Breast epithelium (tissue), 4 donors: ENCODE data around the gene S1PR3. TPM values are rescaled to one million over a fixed set of nuclear protein-coding genes. Genes with fewer than 3 reads are reported as not detected.

Experiments
- DNase-seq, 2 donors: peaks; one replicate each; pipeline ENCODE4 v3.0.0-alpha.2; 2019; ENCODE audit warnings: low spot score in 2 of 2
- H3K27ac ChIP-seq, 2 donors: fragments of 200-600 bp; sonication (generic) in 1 of 2; one replicate each; pipeline ENCODE4 v1.5.1; 2016 to 2019; ENCODE audit warnings: mild to moderate bottlenecking in 1 of 2
- H3K27me3 ChIP-seq, 2 donors: fragments of 200-600 bp; sonication (generic) in 1 of 2; one replicate each; pipeline versions ENCODE4 v1.5.1 to v1.6.0; 2017 to 2019; ENCODE audit warnings: control low read depth in 1 of 2, mild to moderate bottlenecking in 1 of 2
- H3K36me3 ChIP-seq: fragments of 200-600 bp; one replicate; pipeline ENCODE4 v1.5.1; 2019
- H3K4me1 ChIP-seq, 2 donors: fragments of 200-600 bp; sonication (generic); one replicate each; pipeline ENCODE4 v1.5.1; 2016 to 2019; ENCODE audit warnings: control low read depth in 1 of 2
- H3K4me3 ChIP-seq, 3 donors: fragments of 200-600 bp; sonication (generic); 1 replicate in 2 of 3; 2 replicates in 1 of 3; pipeline ENCODE4 v1.5.1; 2016 to 2019; ENCODE audit warnings: mild to moderate bottlenecking in 3 of 3, moderate library complexity in 2 of 3
- H3K9me3 ChIP-seq, 2 donors: fragments of 200-600 bp; sonication (generic) in 1 of 2; one replicate each; pipeline ENCODE4 v1.5.1; 2016 to 2019; ENCODE audit warnings: control low read depth in 1 of 2
- CTCF ChIP-seq, 3 donors: fragments of 450-650 bp; IDR thresholded peaks; one replicate each; pipeline ENCODE4 v1.5.1; 2016 to 2017; ENCODE audit warnings: antibody characterized with exemption in 3 of 3, mild to moderate bottlenecking in 3 of 3, moderate library complexity in 3 of 3
- POLR2A ChIP-seq: fragments of 450-650 bp; IDR thresholded peaks from one replicate; pipeline ENCODE4 v1.6.1; 2016; ENCODE audit warnings: antibody characterized with exemption, mild to moderate bottlenecking, moderate library complexity
- POLR2AphosphoS5 ChIP-seq, 3 donors: sonication (generic); formaldehyde crosslinking; IDR thresholded peaks; one replicate each; pipeline ENCODE4 v1.6.1; 2017; ENCODE audit warnings: antibody characterized with exemption in 3 of 3
- intact Hi-C: fragments of 100-400 bp; cut with DNase I; formaldehyde crosslinking; loops from one replicate; pipeline ENCODE4 v1.15.1; 2023; ENCODE audit warnings: low total_unique reads
- total RNA-seq, 3 donors: library from RNA; depleted of rRNA; stranded (reverse); fragments of >200 nt; gene quantifications; one replicate each; pipeline ENCODE4 v1.1.0, GENCODE V29; 2016

S1PR3 gene
- total RNA-seq, 3 donors from 2014 or later, result 16.6 to 27.7 (median 18.7) TPM

- Histone ChIP-seq H3K36me3 (no peaks in the 10 kb centered on the region), H3K27ac (no peak overlapping the region), H3K4me3 (no peak overlapping the region), H3K9me3 (peaks cover 0 to 14% of the 10 kb centered on the region in 2 donors), H3K27me3 (no peaks in the 10 kb centered on the region), H3K4me1 (peaks cover 0 to 6% of the 10 kb centered on the region in 2 donors)
- TF ChIP-seq POLR2A, result no peak
- no peak for TF ChIP-seq POLR2AphosphoS5 (IDR thresholded peaks at IDR 0.05)
- TF ChIP-seq CTCF (IDR thresholded peaks at IDR 0.05), result no peak
- DNase-seq, result no peak
- intact Hi-C loops, result no loop called here
These were observed 34.3 kb downstream of the S1PR3 start for GRCh38 chr9:89025553-89025952.

GRCh38 chr9:89026876-89027275, 35.6 kb downstream of the S1PR3 start:
- Histone ChIP-seq H3K9me3 (peaks cover 0 to 14% of the 10 kb centered on the region in 2 donors), H3K4me1 (peaks cover 0 to 6% of the 10 kb centered on the region in 2 donors), H3K4me3 (no peak overlapping the region), H3K27me3 (no peaks in the 10 kb centered on the region), H3K27ac (peak overlapping the region in 1 of 2 donors; percentile 30), H3K36me3 (no peaks in the 10 kb centered on the region)
- intact Hi-C loops, result no loop called here
- DNase-seq, result no peak
- TF ChIP-seq POLR2A, result no peak
- no peak for TF ChIP-seq POLR2AphosphoS5 (IDR thresholded peaks at IDR 0.05)
- TF ChIP-seq CTCF (IDR thresholded peaks at IDR 0.05), result no peak

- TF ChIP-seq POLR2AphosphoS5 (IDR thresholded peaks at IDR 0.05), result no peak
- TF ChIP-seq CTCF (IDR thresholded peaks at IDR 0.05), result no peak
- no peak for TF ChIP-seq POLR2A
- Histone ChIP-seq H3K27ac (no peak overlapping the region), H3K36me3 (no peaks in the 10 kb centered on the region), H3K27me3 (no peaks in the 10 kb centered on the region), H3K4me1 (no peaks in the 10 kb centered on the region), H3K4me3 (no peak overlapping the region), H3K9me3 (peaks cover 0 to 14% of the 10 kb centered on the region in 2 donors)
- no peak for DNase-seq
- intact Hi-C loops, result no loop called here
These were observed 38.5 kb downstream of the S1PR3 start for GRCh38 chr9:89029788-89030187.

- DNase-seq, result no peak
- intact Hi-C loops, result no loop called here
These were observed 40.9 kb downstream of the S1PR3 start for GRCh38 chr9:89032173-89032572.

GRCh38 chr9:89032661-89033060, 41.4 kb downstream of the S1PR3 start:
- Histone ChIP-seq H3K27me3 (no peaks in the 10 kb centered on the region), H3K9me3 (peaks cover 0 to 14% of the 10 kb centered on the region in 2 donors), H3K4me1 (no peaks in the 10 kb centered on the region), H3K36me3 (no peaks in the 10 kb centered on the region), H3K27ac (no peak overlapping the region), H3K4me3 (no peak overlapping the region)
- no peak for DNase-seq
- no peak for TF ChIP-seq POLR2AphosphoS5 (IDR thresholded peaks at IDR 0.05)
- intact Hi-C loops, result no loop called here

More at GRCh38 chr9:89032173-89032572, 40.9 kb downstream of the S1PR3 start:
- no peaks in the 10 kb centered on the region for H3K4me1 ChIP-seq
- peaks cover 0 to 14% of the 10 kb centered on the region in 2 donors for H3K9me3 ChIP-seq
- no peak overlapping the region for H3K4me3 ChIP-seq
- no peak overlapping the region for H3K27ac ChIP-seq
- no peaks in the 10 kb centered on the region for H3K27me3 ChIP-seq
- no peaks in the 10 kb centered on the region for H3K36me3 ChIP-seq
- TF ChIP-seq POLR2A, result no peak
- TF ChIP-seq POLR2AphosphoS5 (IDR thresholded peaks at IDR 0.05), result no peak
- no peak for TF ChIP-seq CTCF (IDR thresholded peaks at IDR 0.05)

- no peak overlapping the region for H3K4me3 ChIP-seq
- H3K9me3 ChIP-seq, result no peaks in the 10 kb centered on the region
- no peaks in the 10 kb centered on the region for H3K27me3 ChIP-seq
- intact Hi-C loops, result no loop called here
- no peaks in the 10 kb centered on the region for H3K4me1 ChIP-seq
- no peak overlapping the region for H3K27ac ChIP-seq
- no peaks in the 10 kb centered on the region for H3K36me3 ChIP-seq
- TF ChIP-seq POLR2AphosphoS5 (IDR thresholded peaks at IDR 0.05) (no peak), POLR2A (no peak)
- no peak for DNase-seq
These were observed 45.1 kb downstream of the S1PR3 start for GRCh38 chr9:89036383-89036782.
